GM12878 (cell line): Measurements from ENCODE around the gene NCBP3.

ENCODE experiments used
- EZH2 ChIP-seq: IDR thresholded peaks from 2 replicates; pipeline ENCODE4 v1.6.1; 2012; ENCODE audit warnings: low read depth, mild to moderate bottlenecking, control low read depth, inconsistent platforms, low read length, borderline replicate concordance; ENCODE audit not compliant: control insufficient read depth
- LARP7 ChIP-seq: fragments of 450-650 bp; IDR thresholded peaks from 2 replicates; pipeline ENCODE4 v1.6.1; 2017; ENCODE audit warnings: mild to moderate bottlenecking
- SREBF1 ChIP-seq: IDR thresholded peaks from 2 replicates; pipeline ENCODE4 v1.6.1; 2012; ENCODE audit warnings: mild to moderate bottlenecking, low read length
- TF ChIP-seq, protein P1 (sequence below), 3 experiments: IDR thresholded peaks in 2 of 3; conservative IDR thresholded peaks in 1 of 3; 2 replicates each; pipeline ENCODE4 v1.5.1; 2011; ENCODE audit warnings: low read depth in 3 of 3, low read length in 3 of 3, mild to moderate bottlenecking in 3 of 3, control low read depth in 2 of 3, moderate library complexity in 2 of 3, inconsistent platforms in 1 of 3, mixed read lengths in 1 of 3; ENCODE audit not compliant: control insufficient read depth in 2 of 3, insufficient read depth in 1 of 3; ENCODE audit errors: extremely low read depth in 1 of 3

DNA sequence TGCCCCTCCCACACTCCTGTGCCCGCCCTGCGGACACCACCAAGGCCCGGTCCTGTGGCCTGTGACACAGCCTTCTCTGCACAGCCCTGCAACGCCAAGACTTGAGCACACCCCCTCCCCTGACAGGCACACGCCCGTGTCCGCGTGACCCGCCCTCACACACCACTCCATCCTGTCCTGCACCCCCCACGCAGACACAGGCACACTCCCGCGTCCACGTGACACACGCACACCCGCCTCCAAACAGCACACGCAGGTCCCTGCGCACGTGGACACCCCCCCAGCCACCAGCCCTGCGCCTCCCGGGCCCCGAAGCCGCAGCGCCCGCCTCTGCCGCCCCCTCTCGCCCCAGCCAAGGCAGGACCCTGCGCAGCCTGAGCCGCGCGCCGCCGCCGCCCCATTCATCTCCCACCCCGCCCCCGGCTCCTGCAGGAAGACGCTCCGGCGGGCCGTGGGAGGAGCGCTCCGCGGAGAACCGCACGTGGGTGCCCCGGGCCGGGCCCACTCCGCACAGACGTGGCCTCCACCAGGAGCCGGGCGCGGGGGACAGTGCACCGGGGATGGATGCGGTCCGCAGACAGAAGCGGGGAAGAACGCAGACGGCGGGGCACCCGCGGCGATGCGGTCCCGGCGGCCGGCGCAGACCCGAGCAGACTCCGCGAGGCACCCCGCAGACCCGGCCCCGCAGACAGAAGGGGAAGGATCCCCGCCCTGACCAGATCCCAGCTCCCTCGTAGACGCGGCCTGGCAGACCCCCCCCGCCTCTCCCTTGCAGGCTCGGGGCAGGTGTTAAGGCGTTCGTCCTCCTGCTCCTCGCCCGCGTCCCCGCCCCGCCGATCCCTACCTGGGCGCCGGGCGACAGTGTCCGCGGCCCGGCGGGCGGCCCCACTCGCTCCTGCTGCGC, 46.3 kb upstream of the NCBP3 start:
- TF ChIP-seq SREBF1 (no peak), EZH2 (no peak), LARP7 (0 out of 2 replicates have a peak, but pooled peaks have one; percentile 22)
- TF ChIP-seq, protein P1, sequence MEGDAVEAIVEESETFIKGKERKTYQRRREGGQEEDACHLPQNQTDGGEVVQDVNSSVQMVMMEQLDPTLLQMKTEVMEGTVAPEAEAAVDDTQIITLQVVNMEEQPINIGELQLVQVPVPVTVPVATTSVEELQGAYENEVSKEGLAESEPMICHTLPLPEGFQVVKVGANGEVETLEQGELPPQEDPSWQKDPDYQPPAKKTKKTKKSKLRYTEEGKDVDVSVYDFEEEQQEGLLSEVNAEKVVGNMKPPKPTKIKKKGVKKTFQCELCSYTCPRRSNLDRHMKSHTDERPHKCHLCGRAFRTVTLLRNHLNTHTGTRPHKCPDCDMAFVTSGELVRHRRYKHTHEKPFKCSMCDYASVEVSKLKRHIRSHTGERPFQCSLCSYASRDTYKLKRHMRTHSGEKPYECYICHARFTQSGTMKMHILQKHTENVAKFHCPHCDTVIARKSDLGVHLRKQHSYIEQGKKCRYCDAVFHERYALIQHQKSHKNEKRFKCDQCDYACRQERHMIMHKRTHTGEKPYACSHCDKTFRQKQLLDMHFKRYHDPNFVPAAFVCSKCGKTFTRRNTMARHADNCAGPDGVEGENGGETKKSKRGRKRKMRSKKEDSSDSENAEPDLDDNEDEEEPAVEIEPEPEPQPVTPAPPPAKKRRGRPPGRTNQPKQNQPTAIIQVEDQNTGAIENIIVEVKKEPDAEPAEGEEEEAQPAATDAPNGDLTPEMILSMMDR (IDR thresholded peaks at IDR 0.05 in 2 of 3, conservative IDR thresholded peaks at IDR 0.05 in 1 of 3; ENCODE audit: control insufficient read depth in 2 of 3, extremely low read depth in 1 of 3, insufficient read depth in 1 of 3, low read depth in 3 of 3, low read length in 3 of 3), result no peak
